ENCODE results near the gene GNLY. TPM values are rescaled to one million over a fixed set of nuclear protein-coding genes. Genes with fewer than 3 reads are reported as not detected.
"Not testable (repeated sequence)": the region's sequence is repeated elsewhere in the genome, so short reads cannot be mapped to it uniquely, and the experiment has no call there.

GNLY gene
- total RNA-seq, 3 donors from 2014 or later = 3.0 to 6.5 (median 4.3) TPM

DNA sequence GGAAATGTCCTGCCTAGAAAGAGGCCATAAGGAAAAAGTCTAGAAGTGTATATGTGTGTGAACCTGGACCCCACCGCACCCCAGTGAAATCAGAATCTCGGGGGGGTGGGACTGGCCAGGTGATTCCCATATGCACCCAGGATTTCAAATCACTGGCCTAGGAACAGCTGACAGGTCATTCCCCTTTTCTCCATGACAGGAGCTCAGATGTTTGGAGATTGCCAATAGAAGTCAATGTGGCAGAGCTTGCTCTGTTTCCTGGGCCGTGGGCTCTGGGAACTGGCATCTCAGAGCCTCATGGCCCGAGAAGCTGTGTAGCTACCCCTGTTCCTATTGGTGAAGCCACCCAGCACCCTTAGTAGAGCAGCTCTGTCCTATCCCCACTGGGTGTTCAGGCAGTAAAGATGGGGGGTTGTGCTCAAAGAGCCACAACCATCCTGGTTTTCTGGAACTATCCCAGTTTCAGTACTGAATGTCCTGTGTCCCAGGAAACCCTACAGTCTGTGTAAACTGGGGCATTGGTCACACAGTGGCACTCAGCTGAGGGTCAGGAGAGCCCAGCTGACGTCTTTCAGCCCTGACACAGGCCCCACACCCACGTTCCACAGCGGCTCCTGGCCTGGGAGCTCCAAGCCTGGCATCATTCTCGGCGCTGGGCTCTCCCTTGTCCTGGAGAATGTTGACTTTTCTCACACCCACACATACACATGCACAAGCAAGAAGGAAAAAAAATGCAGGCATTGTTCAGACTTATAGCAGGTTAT, 18.9 kb downstream of the GNLY start:
- Histone ChIP-seq H3K9me3 (no peaks in the 10 kb centered on the region), H3K4me1 (ENCODE audit: low read depth) (peaks cover 3% of the 10 kb centered on the region), H3K4me3 (no peak overlapping the region), H3K36me3 (ENCODE audit: low read depth) (no peaks in the 10 kb centered on the region)
- intact Hi-C loops (cut with DNase I, micrococcal nuclease) = no loop called here
- ATAC-seq (peak; percentile 76), DNase-seq (peak in 2 of 3 donors; percentile 41 to 55)
- TF ChIP-seq, protein P1, sequence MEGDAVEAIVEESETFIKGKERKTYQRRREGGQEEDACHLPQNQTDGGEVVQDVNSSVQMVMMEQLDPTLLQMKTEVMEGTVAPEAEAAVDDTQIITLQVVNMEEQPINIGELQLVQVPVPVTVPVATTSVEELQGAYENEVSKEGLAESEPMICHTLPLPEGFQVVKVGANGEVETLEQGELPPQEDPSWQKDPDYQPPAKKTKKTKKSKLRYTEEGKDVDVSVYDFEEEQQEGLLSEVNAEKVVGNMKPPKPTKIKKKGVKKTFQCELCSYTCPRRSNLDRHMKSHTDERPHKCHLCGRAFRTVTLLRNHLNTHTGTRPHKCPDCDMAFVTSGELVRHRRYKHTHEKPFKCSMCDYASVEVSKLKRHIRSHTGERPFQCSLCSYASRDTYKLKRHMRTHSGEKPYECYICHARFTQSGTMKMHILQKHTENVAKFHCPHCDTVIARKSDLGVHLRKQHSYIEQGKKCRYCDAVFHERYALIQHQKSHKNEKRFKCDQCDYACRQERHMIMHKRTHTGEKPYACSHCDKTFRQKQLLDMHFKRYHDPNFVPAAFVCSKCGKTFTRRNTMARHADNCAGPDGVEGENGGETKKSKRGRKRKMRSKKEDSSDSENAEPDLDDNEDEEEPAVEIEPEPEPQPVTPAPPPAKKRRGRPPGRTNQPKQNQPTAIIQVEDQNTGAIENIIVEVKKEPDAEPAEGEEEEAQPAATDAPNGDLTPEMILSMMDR (IDR thresholded peaks at IDR 0.05) = no peak

GRCh38 chr2:85713836-85714235, 19.7 kb downstream of the GNLY start:
- no peak for ATAC-seq
- H3K4me1 ChIP-seq (ENCODE audit: low read depth) = peaks cover 3% of the 10 kb centered on the region
- intact Hi-C loops (cut with DNase I, micrococcal nuclease) = no loop called here
- TF ChIP-seq, protein P1 (IDR thresholded peaks at IDR 0.05) = no peak
- no peak for DNase-seq
- H3K36me3 ChIP-seq (ENCODE audit: low read depth) = no peaks in the 10 kb centered on the region
- H3K9me3 ChIP-seq = no peaks in the 10 kb centered on the region
- H3K4me3 ChIP-seq = no peak overlapping the region

DNA sequence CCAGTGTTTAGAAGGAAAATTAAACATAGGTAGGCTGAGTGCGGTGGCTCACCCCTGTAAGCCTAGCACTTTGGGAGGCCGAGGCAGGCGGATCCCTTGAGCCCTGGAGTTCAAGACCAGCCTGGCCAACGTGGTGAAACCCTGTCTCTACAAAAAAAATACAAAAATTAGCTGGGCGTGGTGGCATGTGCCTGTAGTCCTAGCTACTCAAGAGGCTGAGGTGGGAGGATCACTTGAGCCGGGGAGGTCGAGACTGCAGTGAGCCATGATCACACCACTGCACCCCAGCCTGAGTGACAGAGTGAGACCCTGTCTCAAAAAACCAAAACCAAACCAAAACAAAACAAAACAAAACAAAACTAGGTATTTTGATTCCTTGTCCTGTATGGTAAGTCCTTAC, 20.3 kb downstream of the GNLY start:
- DNase-seq; H3K9me3 ChIP-seq; intact Hi-C loops (cut with DNase I, micrococcal nuclease); H3K36me3 ChIP-seq (ENCODE audit: low read depth); H3K4me3 ChIP-seq; ATAC-seq; H3K4me1 ChIP-seq (ENCODE audit: low read depth): not testable (repeated sequence)

GRCh38 chr2:85714841-85715240, 20.7 kb downstream of the GNLY start:
- ATAC-seq (no peak), DNase-seq (no peak)
- intact Hi-C loops (cut with DNase I, micrococcal nuclease) = no loop called here
- H3K4me3 ChIP-seq = no peak overlapping the region
- H3K9me3 ChIP-seq = no peaks in the 10 kb centered on the region
- no peaks in the 10 kb centered on the region for H3K36me3 ChIP-seq (ENCODE audit: low read depth)
- TF ChIP-seq, protein P1 (IDR thresholded peaks at IDR 0.05) = no peak
- H3K4me1 ChIP-seq (ENCODE audit: low read depth) = peaks cover 3% of the 10 kb centered on the region

GRCh38 chr2:85716346-85716914, 22.3 kb downstream of the GNLY start:
- peaks cover 2% of the 10 kb centered on the region for H3K4me1 ChIP-seq (ENCODE audit: low read depth)
- intact Hi-C loops (cut with DNase I, micrococcal nuclease) = no loop called here
- H3K4me3 ChIP-seq = no peak overlapping the region
- ATAC-seq = no peak
- TF ChIP-seq, protein P1 (IDR thresholded peaks at IDR 0.05) = no peak
- no peak for DNase-seq
- no peaks in the 10 kb centered on the region for H3K36me3 ChIP-seq (ENCODE audit: low read depth)
- H3K9me3 ChIP-seq = no peaks in the 10 kb centered on the region

- intact Hi-C loops (cut with DNase I, micrococcal nuclease) = no loop called here
- no peak for ATAC-seq
- no peak for DNase-seq
- H3K9me3 ChIP-seq = no peaks in the 10 kb centered on the region
- no peaks in the 10 kb centered on the region for H3K4me1 ChIP-seq (ENCODE audit: low read depth)
- no peaks in the 10 kb centered on the region for H3K36me3 ChIP-seq (ENCODE audit: low read depth)
- TF ChIP-seq, protein P1 (IDR thresholded peaks at IDR 0.05) = no peak
- H3K4me3 ChIP-seq = no peak overlapping the region
Observed at GRCh38 chr2:85717308-85718008, 23.3 kb downstream of the GNLY start.

All from mucosa of descending colon (tissue), 3 donors.